GM21367 (cell line): ENCODE results near the gene NPAS1.
"Not testable (repeated sequence)": the region's sequence is repeated elsewhere in the genome, so short reads cannot be mapped to it uniquely, and the experiment has no call there.

ENCODE experiments used
- ATAC-seq: cut with Tn5 transposase; IDR thresholded peaks from one replicate; pipeline ENCODE4 v1.9.1; 2021; ENCODE audit not compliant: unreplicated experiment

The NPAS1 gene

DNA sequence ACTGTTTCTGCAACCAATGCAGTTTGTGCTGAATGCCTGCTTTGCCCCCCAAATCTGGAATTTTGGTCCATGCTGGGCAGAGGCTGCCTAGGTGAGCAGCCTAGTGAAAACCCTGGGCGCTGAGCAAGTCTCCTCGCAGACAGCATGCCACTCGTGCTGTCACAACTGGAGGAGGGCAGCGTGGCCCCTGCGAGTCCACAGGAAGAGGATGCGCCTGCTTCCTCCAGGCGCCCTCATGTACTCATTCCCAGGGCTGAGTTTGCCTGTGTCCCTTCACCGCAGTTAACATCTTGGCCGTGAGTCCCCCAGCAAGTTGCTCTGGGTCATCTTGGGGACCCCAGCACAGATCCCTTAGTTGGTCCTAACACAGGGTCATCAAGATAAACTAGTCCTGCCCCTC is 55.0 kb downstream of the NPAS1 start:
- no peak for ATAC-seq

DNA sequence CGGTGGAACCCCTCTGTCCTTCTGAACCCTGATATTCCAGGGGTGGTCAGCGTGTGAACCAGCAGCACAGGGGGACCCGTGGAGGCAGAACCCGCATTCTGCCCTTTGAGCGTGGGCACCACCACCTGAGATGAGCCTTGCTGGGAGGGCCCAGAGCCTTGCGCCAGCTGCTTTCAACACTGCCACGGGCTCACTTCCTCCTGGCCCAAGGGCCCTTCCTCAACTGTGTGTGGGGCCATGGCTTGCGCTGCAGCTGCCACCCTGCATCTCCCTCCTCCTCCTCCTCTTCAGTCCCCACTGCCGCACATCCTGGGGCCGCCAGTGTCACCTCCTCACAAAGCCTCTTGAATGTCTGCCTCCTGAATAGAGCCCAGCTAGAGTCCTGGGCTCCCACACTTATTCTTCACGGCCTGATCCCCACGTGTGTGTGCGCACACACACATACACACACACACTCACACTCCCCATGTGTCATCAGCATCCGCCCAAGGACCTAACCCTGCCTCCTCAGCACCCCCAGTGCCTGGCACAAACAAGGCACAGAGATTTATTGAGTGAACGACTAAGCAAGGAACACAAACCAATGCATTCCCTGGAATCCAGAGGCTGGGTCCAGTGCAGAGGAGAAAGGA is 55.7 kb downstream of the NPAS1 start:
- no peak for ATAC-seq

DNA sequence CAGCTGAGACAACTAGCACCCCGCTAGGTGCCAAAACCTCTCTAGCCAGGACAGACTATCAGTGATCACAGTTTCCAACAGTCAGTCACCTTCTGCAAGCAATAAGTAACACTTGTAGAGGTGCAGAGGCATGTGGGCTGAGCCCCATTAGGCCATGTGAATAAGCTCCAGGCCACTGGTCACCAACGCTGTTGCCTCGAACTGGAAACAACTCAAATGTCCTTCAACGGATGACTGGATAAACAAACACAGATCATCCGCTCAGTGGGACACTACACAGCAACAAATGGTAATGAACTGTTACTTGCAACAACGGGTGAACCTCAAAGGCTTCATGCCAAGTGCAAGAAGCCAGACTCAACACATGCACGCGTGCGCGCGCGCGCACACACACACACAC is 56.3 kb downstream of the NPAS1 start:
- ATAC-seq, result no peak

GRCh38 chr19:47078351-47078750 is 58.7 kb downstream of the NPAS1 start:
- not testable (repeated sequence) for ATAC-seq

DNA sequence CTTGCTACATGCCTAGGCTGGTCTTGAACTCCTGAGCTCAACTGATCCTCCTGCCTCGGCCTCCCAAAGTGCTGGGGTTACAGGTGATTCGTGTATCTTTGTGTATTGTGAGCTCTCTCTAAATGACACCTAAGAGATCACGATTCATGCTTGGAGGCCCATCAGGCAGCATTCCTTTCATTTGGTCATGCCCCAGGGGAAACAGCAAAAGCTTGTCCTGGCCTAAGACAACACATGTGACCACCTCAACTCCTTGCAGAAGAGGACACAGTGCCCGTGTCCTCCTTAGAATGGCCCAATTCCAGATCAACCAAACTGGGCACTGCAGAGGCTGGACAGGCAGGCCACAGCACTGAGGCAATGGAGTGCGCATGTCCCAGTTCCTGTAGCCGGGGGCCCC is 61.5 kb downstream of the NPAS1 start:
- ATAC-seq, result no peak

DNA sequence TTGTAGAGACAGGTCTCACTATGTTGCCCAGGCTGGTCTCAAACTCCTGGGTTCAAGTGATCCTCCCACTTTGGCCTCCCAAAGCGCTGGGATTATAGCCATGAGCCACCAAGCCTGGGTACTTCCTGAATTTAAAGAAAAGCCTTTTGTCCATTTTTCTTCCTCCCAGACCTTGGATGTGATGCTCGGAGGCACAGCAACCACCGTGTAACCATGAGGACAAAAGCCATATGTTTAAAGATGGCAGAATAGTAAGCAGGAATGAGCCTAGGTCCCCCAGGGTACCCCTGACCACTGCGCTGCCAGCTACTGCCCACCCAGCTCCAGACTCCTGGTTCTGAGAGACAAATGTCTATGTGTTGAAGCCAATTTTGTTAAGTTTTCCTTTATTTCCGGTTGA is 62.9 kb downstream of the NPAS1 start:
- ATAC-seq, result no peak

DNA sequence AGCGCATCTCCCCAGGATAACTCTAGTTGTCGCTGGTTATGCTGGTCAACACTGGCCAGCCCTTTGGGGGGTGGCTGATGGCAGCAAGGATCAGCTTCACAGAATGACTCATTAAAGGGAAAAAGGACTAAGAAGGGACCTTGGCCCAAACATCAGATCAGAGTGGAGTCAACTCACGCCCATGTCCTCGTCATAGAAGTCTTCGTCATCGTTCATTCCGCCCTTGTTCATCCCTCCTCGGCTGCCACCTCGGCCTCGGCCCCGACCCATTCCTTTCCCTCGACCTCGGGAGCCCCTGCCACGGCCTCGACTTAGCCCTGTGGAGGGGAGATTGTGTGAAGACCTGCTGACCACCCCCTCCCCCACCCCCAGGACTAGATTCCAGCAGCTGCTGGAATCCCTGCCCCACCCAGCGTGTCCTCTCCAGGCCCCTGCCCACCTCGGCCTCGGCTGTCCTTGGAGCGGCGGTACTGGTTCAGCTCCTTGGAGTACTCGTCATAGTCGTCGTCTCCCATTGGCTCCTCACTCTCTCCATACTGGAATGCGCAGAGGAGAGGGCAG is 65.3 kb downstream of the NPAS1 start:
- no peak for ATAC-seq

GRCh38 chr19:47086280-47086679 is 66.6 kb downstream of the NPAS1 start:
- ATAC-seq, result no peak

DNA sequence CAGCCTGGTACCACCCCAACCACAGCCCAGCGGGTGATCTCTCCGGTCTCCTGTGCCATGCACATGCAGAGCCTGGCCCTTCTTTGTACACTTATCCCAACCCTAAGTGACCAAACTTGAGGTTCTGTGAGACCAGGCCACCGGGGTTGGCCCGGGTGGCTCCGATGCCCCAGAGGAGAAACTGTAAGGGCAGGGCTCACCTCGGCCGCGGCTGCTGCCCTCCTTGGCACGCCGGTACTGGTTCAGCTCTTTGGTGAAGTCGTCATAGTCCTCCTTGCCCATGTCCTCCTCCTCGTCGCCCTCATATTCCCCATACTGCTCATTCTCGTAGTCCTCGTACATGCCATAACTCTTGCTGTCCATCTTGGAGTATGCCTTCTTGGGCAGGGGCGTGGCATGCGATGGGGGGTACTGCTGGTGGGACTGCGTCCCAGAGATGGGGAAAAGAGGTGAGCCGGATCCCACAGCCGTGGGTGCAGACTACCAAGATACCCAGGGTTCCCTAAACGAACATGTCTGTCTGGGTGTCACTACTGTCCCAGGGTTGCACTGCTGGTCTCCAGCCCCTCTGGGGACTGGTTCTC is 70.2 kb downstream of the NPAS1 start:
- ATAC-seq, result no peak

DNA sequence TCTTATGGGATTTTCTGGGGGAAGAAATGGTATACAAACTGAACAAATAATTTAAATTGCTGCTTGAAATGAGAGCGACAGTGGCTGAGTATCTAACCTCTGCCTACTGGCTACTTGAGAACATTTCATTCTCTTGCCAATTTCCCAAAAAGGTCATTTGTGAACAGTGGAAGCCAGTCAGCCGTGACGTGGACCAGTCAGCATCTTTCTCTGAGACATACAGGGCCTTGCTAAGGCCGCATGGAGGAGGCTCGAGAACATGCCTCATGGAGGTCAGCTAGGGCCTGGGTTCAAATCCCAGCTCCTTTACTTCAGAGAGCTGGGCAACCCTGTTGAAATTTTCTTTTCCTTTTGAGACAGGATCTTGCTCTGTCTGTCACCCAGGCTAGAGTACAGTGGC is 73.6 kb downstream of the NPAS1 start:
- no peak for ATAC-seq

GRCh38 chr19:47093841-47094240 is 74.2 kb downstream of the NPAS1 start:
- no peak for ATAC-seq

- no peak for ATAC-seq
Measured at GRCh38 chr19:47094557-47095475, 75.2 kb downstream of the NPAS1 start.
